ENCODE results near the gene MOB3B. TPM values are rescaled to one million over a fixed set of nuclear protein-coding genes. Genes with fewer than 3 reads are reported as not detected.

The MOB3B gene
- total RNA-seq, 1 experiment from 2014 or later, result 0.03 TPM

DNA sequence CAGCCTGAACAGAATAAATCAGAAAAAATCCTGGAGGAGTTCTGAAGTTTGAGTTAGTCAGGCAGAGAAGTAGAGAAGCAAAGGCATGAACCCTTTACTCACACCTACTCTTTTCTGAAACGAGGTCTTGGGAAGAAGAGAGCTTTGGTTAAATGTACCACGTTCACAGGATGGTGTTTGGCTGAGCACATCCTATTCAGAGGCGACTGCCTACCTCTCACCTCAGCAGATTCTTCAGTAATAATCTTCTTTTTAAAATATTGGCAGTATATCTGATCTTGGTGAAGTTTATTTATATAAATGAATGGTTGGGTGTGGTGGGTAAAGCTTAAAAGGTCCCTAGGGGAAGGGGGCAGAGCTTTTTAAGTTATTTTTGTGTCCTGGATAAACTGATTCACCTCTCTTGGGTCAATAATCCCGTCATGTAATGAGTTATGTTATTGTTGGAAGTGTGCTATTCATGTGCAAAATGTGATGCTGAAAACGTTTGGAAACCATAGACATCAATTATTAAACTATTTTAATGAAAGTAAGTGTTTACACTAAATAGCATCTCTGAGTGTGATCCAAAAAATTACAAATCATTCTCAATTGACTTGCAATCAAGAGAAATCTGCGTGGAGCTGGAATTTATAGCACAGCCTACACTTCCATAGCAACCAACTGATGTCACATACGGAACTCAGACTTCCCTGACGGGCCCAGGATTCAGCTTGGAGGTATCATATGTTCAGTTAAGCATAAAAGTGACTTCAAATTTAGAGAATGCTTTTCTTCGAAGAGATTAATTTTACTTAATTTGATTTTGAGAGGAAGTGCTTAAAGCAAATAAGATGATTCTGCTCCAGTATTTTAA, 138.3 kb downstream of the MOB3B start:
- in situ Hi-C loops (cut with HindIII; ENCODE audit: low pct_unique_long_range_greater_than_20kb, low sequenced_read_pairs), result no loop called here
- no peak for DNase-seq (ENCODE audit: low read depth)

DNA sequence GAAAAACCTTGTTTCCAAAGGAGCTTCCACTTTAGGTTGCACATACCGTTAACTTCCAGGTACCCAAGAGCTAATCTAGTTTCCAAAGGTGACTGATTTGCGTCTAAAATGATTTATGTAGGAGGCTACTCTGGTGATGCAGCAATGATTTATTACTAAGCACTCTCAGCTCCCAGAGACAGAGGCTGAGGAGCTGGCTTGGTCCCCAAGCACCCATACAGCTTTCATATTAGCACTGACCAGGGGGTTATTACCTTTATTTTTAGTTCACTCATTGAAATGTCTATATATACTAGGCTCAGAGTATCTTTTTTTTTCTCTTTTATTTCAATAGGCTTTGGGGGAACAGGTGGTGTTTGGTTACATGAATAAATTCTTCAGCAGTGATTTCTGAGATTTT, 141.5 kb downstream of the MOB3B start:
- DNase-seq (ENCODE audit: low read depth), result no peak
- in situ Hi-C loops (cut with HindIII; ENCODE audit: low pct_unique_long_range_greater_than_20kb, low sequenced_read_pairs), result no loop called here

DNA sequence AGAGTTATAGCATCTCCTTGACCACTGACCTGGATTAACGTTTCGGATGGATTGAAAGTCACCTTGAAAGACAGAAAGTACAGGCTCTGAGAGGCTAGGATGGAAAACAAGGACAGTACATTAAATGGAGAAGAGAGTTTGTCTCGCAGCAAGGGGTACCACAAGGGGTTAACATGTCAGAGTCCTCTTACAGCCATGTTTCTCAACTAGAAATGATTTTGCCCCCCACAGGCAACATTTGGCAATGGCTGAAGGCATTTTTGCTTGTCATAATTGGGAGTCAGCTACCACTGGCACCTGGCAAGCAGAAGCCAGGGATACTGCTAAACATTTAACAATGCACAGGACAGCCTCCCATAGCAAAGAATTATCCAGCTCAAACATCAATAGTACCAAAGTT, 141.9 kb downstream of the MOB3B start:
- no peak for DNase-seq (ENCODE audit: low read depth)
- in situ Hi-C loops (cut with HindIII; ENCODE audit: low pct_unique_long_range_greater_than_20kb, low sequenced_read_pairs), result no loop called here

DNA sequence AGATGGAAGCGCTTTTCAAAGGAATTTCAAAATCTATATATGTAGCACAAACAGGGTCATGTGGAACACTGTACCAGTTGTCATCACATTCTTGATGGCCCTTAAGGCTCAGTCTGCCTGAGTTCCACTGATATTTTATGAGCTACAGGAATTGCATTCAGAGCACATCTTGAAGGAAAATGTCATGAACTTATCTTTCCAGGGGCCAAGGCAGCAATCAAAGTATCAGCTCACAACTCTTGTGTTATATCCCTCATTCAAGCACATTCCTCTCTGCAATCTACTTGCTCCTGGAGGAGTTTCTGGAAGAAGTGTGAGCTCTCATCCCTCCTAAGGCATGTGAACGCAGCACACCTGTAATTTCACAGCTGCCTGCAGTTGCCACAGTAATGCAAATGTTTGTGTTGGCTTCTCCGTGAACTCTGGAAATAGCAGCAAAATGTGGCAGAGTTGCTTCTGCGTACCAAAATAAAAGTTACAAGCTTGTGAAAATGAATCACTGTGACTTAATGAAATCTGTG, 143.0 kb downstream of the MOB3B start:
- DNase-seq (ENCODE audit: low read depth), result no peak
- in situ Hi-C loops (cut with HindIII; ENCODE audit: low pct_unique_long_range_greater_than_20kb, low sequenced_read_pairs), result no loop called here

DNA sequence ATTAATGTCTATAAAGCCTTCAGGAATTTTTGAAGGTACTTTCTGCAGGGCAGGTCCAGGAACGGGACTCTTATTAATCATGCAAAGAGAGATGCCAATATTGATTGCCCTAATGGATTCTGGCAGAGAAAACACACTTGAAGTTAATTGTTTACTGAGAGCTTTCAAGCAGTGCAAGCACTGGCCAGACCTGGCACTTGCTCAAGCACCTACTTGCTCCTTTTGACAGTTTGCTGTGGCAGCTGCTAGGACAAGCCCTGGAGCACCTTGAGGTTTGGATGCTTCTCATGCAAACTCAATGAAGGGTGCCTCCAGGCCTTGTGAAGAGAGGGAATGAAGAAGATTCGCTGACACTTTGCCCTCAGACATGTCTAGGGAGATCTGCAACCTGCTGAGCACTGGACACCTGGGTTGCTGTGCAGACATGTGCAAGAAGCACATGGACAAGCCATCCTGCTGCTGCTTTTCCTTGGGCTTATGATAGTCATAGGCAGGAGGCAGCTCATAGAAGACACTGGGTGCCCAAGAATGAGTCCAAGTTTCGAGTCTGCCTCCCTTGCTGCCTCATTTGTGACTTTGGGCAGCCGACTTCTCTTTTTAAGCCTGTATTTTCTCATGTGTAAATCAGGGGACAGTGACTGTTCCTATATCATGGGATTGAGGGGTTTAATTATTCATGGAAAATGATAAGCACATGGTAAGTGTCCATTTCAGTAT, 143.8 kb downstream of the MOB3B start:
- in situ Hi-C loops (cut with HindIII; ENCODE audit: low pct_unique_long_range_greater_than_20kb, low sequenced_read_pairs), result no loop called here
- DNase-seq (ENCODE audit: low read depth), result peak; percentile 25

DNA sequence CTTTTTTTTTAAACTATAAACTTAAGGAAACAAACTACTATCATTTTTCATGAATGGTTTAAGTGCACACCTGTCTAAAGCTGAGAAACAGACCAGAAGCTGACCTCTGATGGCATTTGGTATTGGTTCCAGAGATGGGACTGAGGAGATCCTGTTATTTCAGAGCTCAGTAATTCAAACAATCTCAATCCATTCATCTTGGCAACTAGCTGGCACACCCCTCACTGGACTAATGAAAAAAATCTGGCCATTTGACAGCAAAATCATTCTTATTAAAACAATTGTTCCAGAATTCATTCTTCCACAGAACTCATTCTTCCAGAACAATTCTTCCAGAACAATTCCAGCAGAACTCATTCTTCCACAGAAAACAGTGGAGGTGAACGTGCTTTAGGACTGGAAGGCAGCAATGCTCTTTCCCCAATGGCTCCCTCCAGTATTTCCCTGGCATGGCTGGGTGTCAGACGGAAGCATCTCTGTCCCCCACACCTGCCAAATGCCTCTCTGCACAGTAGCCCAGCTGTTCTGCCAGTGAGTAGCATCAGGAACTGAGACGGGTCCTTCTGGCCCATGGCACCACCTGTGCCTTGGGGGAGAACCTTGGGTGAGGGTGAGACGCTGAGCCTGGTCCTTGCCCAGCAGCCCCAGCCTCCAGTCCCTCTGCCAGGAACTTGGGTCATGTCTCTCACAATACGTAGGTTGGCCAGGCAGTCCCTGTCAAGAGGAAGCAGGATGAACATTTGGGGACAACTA, 145.2 kb downstream of the MOB3B start:
- DNase-seq (ENCODE audit: low read depth), result peak; percentile 12
- in situ Hi-C loops (cut with HindIII; ENCODE audit: low pct_unique_long_range_greater_than_20kb, low sequenced_read_pairs), result no loop called here

DNA sequence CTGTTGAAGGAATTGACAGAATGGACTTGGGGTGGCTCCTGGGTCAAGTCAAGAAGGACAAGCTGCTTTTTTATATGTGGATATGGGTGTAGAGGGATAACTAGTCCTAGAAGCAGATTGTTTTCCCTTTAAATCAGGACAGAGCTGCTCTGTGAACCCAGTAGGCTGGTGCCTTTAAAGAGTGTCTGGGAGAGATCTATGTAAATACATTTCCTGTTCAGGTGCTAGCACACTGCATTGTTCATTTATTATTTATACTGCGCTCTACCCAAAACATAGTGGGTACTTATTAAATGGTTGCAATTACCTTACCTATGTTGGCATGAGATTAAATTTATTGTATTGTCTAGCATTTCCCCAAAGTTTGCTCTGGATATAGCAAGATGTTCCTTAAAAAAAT, 146.1 kb downstream of the MOB3B start:
- in situ Hi-C loops (cut with HindIII; ENCODE audit: low pct_unique_long_range_greater_than_20kb, low sequenced_read_pairs), result no loop called here
- DNase-seq (ENCODE audit: low read depth), result no peak

DNA sequence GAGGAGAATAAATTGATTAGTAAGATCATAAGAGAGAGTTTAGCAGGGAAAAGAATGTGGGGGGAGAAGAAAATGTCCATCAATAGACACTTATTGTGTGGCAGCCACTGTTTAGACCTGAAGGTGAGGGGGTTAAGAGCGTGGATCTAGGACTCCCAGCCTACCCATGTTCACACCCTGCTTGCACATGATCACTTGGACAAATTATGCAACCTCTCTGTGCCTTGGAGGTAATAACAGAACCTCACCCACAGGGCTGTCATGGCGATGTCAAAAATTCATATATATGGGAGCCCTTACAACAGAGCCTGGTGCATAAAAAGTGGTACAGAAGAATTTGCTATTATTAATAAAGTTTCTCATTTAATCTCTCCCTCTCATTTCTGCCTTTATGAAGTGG, 146.6 kb downstream of the MOB3B start:
- in situ Hi-C loops (cut with HindIII; ENCODE audit: low pct_unique_long_range_greater_than_20kb, low sequenced_read_pairs), result no loop called here
- DNase-seq (ENCODE audit: low read depth), result no peak

DNA sequence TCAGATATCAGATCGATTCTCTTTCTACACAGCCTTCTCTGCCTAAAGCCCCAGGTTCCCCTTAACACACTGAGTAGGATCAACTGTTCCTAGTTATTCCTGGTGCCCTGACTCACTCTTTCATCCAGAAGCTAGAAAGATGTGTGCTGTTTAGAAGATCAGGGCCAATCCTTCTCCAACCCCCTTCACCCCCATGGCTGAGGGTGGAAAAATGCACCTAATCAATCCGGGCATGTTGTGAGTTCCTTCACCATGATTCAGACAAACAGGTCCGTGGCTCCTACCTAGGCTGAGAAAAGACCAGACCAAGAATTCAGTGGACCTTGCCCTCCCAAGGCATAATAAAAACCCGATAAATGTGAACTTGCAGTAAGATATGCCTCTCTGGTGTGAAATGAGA, 147.3 kb downstream of the MOB3B start:
- DNase-seq (ENCODE audit: low read depth), result no peak
- in situ Hi-C loops (cut with HindIII; ENCODE audit: low pct_unique_long_range_greater_than_20kb, low sequenced_read_pairs), result no loop called here

DNA sequence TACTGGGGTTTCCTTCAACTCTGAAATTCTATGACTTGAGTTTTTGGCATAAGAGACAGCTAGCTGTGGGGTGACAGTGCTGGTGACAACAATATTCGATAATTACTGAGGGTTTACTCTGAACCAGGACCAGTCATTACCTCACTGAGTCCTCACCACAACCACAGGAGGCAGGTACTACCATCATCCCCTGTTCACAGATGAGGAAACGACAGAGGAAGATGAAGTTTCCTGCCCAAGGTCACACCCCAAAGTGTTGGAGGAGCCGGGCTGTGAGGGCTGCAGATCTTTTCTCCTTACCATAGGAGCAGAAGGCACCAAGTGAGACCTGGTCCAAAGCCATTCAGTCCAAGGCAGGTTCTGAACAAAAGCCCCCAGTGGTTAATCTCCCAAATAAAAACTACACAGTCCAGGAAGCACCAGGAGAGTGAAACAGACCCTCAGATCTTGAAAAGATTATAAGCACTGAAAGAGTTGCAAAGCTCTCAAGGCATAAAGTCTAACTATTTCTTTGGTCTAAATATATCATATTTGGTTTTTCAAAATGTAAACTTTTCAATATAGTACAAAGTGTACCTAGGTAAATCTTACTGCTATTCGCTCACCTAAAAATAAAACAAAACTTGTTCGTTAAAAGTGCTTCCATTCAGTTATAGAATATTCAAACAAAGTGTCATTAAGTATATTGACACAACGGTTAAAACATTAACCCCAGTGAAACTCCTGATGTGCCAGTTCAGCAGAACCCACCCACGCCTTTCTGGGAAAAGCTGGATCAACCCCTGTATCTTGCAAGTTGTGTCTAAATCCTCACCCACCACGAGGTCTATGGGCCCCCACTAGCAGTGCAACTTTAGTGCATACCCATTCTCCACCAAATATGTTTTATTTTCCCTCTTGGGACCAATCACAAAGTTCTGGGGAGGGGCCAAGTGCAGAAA, 150.0 kb downstream of the MOB3B start:
- DNase-seq (ENCODE audit: low read depth), result no peak
- in situ Hi-C loops (cut with HindIII; ENCODE audit: low pct_unique_long_range_greater_than_20kb, low sequenced_read_pairs), result no loop called here

DNA sequence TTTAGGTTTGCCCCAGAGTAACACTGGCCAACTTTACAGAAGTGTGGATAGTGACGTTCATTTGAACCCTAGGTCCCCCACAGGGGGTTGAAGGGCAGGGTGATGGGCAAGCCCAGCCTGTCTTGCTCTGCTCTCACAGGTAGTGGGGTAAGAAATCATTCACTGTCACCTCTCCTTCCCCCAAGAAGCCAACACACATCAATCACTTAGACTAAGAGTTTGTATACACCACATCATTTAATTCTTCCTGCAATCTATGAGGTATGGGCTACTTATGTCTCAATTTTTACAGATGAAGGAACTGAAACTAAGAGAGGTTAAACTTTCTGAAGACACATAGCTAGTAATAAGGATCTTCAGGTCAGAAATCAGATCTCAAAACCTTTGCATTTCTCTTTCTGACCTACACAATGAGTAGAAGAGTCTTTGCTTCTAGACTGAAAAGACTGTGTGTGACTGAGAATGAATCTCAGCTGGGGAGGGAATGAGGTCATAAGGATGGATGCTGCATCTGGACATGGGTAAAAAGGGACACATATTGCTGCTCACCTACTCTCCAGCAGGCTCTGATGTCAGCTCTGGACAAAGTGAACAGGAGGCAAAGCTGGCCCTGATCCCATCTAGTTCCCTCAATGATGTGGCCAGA, 151.7 kb downstream of the MOB3B start:
- DNase-seq (ENCODE audit: low read depth), result no peak
- in situ Hi-C loops (cut with HindIII; ENCODE audit: low pct_unique_long_range_greater_than_20kb, low sequenced_read_pairs), result no loop called here

DNA sequence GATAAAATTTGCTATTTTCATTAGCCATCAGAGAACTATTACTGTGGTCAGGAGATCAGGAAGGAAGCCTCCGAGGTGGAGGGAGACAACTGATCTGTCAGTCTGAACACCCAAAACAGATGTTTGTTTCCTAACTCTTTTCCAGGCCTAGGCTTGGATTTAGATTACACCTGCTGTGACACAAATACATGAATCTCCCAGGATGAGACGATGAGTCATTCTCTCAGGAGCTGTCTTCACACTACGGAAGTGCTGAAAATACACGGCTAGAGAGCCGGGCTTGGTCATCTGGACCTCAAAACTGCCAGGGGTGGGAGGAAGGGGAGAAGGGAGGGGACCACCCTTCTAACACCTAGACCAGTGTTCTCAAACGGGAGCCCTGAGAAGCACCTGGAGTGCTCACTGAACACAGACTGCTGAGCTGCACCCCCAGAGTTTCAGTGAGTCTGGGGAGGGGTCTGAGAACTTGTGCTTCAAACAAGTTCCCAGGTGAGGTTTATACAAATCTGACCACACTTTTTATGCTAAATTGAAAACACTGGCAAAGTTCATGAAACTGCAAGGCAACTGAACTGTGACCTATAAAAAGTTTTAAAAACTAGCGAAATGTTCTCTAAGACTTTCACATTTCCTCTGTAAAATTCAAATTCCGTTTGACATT, 152.3 kb downstream of the MOB3B start:
- in situ Hi-C loops (cut with HindIII; ENCODE audit: low pct_unique_long_range_greater_than_20kb, low sequenced_read_pairs), result no loop called here
- DNase-seq (ENCODE audit: low read depth), result no peak

DNA sequence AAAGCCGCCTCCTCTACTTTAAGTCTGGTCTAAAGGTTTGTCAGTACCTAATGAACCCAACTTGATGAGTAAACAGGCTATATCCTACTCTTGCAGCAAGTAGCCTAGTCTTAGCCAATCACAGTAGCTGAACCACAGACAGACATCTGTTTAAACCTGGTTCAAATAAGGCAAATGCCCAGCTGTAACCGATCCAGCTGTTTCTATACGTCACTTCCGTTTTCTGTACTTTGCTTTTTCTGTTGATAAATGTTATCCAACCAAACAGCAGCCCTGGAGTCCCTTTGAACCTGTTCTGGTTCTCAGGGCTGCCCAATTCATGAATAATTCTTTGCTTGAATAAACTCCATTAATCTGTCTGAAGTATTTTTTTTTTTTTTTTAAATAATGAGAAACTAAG, 155.8 kb downstream of the MOB3B start:
- no peak for DNase-seq (ENCODE audit: low read depth)
- in situ Hi-C loops (cut with HindIII; ENCODE audit: low pct_unique_long_range_greater_than_20kb, low sequenced_read_pairs), result no loop called here

DNA sequence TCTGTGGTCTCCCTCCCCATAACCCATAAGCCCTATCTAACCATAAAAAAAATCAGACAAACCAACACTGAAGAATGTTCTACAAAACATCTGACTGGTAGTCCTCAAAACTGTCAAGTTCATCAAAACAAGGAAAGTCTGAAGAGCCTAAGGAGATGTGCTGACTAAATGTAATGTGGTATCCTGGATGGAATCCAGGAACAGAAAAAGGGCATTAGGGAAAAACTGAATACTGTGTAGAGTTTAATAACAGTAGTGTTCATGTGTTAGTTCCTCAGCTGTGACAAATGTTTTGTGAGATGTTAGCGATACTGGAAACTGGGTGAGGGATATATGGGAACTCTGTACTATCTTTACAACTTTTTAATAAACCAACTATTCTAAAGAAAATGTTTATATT, 157.0 kb downstream of the MOB3B start:
- no peak for DNase-seq (ENCODE audit: low read depth)
- in situ Hi-C loops (cut with HindIII; ENCODE audit: low pct_unique_long_range_greater_than_20kb, low sequenced_read_pairs), result no loop called here

DNA sequence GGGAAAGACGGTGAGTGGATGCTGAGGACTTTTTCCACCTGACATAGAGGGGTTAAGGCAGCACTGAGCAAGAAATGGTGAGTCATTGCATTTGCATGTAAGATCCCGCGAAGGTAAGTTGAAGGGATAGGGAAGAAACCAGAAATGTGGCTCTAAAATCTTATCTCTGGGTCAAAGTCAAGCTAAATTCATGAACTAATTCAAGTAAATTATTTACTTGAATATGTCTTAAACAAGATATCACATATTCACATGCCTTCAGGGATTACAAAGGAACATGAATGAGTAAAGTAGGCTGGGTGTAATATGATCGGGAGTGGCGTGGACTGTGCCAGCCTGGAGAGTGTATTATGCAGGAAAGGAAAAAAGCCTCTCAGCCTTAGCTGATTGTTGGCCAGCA, 158.2 kb downstream of the MOB3B start:
- in situ Hi-C loops (cut with HindIII; ENCODE audit: low pct_unique_long_range_greater_than_20kb, low sequenced_read_pairs), result no loop called here
- peak; percentile 64 for DNase-seq (ENCODE audit: low read depth)

DNA sequence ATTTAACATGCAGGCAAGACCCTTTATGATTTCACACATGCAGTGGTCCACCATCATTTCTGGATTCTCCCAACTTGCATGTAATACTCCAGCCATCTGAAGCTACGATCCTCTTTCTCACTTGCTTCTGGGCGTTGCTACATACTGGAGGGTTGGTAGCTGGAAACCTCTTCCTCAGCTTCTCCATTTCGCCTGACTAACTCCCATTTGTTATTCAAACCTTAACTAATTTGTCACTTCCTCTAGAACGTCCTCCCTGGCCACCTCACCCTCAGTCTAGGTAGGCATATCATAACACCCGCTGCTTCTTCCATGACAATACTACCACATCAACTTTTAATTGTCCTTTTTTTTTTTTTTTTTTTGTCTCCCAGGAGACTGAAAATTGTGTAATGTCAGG, 160.0 kb downstream of the MOB3B start:
- DNase-seq (ENCODE audit: low read depth), result no peak
- in situ Hi-C loops (cut with HindIII; ENCODE audit: low pct_unique_long_range_greater_than_20kb, low sequenced_read_pairs), result no loop called here
